HUES6 (cell line): ENCODE measurements around the gene EYA4.
A peak's percentile ranks its signal among the peaks of the same experiment; 100 is the strongest.
"Not testable (repeated sequence)": the region's sequence is repeated elsewhere in the genome, so short reads cannot be mapped to it uniquely, and the experiment has no call there.

Experiments
- H3K27ac ChIP-seq: 2 replicates; pipeline ENCODE4 v1.7.0; 2013; ENCODE audit warnings: low read depth, mild to moderate bottlenecking, low read length, inconsistent platforms
- H3K27me3 ChIP-seq: 2 replicates; pipeline ENCODE4 v1.6.1; 2013; ENCODE audit warnings: low read length; ENCODE audit not compliant: control insufficient read depth, insufficient read depth
- H3K36me3 ChIP-seq: 2 replicates; pipeline ENCODE4 v1.6.1; 2013; ENCODE audit warnings: low read length; ENCODE audit not compliant: control insufficient read depth, insufficient read depth
- H3K4me1 ChIP-seq: 2 replicates; pipeline ENCODE4 v1.6.1; 2013; ENCODE audit warnings: low read length; ENCODE audit not compliant: control insufficient read depth, insufficient read depth
- H3K4me3 ChIP-seq: 2 replicates; pipeline ENCODE4 v1.5.1; 2013; ENCODE audit warnings: low read depth, low read length
- H3K9ac ChIP-seq: one replicate; pipeline ENCODE4 v1.6.1; 2013; ENCODE audit warnings: mild to moderate bottlenecking, low read length
- H3K9me3 ChIP-seq: 2 replicates; pipeline ENCODE4 v1.6.1; 2013; ENCODE audit warnings: low read depth, low read length; ENCODE audit not compliant: control insufficient read depth, insufficient read depth

The EYA4 gene

GRCh38 chr6:133551436-133551835 is 310.3 kb downstream of the EYA4 start:
- Histone ChIP-seq H3K9me3 (no peaks in the 10 kb centered on the region), H3K36me3 (no peaks in the 10 kb centered on the region), H3K9ac (no peak overlapping the region), H3K27me3 (no peaks in the 10 kb centered on the region), H3K4me3 (no peak overlapping the region), H3K4me1 (peaks cover 25% of the 10 kb centered on the region), H3K27ac (no peak overlapping the region)

DNA sequence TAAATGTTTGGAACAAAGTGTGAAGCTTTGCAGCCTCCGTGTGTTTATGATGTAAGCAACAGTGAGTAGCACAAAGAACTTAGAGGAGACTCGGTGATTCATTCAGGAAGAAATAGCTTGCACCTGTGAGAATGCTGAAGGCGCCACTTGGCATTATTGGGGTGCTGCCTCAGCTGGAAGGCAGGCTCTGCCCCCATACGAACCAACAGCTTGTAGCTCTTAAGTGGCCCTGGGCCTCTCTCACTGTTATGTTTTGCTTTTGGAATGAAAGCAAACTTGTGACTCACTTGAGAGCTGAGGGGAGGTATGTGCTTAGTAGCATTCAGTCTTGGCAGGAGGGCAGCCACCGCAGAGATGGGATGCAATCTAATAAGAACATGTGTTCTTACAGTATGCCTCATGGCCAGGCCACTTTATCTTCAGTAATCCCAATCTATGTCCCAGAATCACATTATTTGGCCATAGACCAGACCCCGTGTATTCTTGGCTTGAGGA is 310.7 kb downstream of the EYA4 start:
- no peaks in the 10 kb centered on the region for H3K36me3 ChIP-seq
- H3K9ac ChIP-seq: no peak overlapping the region
- H3K27ac ChIP-seq: no peak overlapping the region
- H3K4me3 ChIP-seq: no peak overlapping the region
- no peaks in the 10 kb centered on the region for H3K27me3 ChIP-seq
- no peaks in the 10 kb centered on the region for H3K9me3 ChIP-seq
- H3K4me1 ChIP-seq: peaks cover 25% of the 10 kb centered on the region

DNA sequence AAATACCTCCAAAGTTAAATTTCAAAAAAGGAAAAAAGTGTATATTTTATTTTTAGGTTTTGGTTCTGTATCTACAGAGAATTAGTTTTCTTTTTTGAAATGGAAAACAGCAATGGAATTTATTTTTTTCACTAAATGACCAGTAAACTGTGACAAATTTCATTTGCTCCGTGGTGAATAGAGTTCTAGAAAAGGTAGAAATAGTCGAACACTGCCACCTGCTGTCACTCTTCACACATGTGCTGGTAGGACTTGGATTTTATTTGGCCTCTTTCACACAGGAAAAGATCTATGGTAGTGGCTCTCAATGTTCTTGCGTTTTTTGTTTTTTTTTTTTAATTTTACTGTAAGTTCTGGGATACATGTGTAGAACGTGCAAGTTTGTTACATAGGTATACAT is 312.5 kb downstream of the EYA4 start:
- no peaks in the 10 kb centered on the region for H3K36me3 ChIP-seq
- H3K9ac ChIP-seq: no peak overlapping the region
- no peaks in the 10 kb centered on the region for H3K27me3 ChIP-seq
- peaks cover 14% of the 10 kb centered on the region; the same call in 1 of the 2 replicates for H3K9me3 ChIP-seq
- no peak overlapping the region for H3K27ac ChIP-seq
- no peak overlapping the region for H3K4me3 ChIP-seq
- peaks cover 18% of the 10 kb centered on the region for H3K4me1 ChIP-seq

GRCh38 chr6:133554121-133554520 is 313.0 kb downstream of the EYA4 start:
- not testable (repeated sequence) for H3K36me3 ChIP-seq, H3K27me3 ChIP-seq, H3K27ac ChIP-seq, H3K9ac ChIP-seq, H3K4me3 ChIP-seq
- Histone ChIP-seq H3K4me1 (peaks cover 14% of the 10 kb centered on the region), H3K9me3 (peaks cover 19% of the 10 kb centered on the region)

DNA sequence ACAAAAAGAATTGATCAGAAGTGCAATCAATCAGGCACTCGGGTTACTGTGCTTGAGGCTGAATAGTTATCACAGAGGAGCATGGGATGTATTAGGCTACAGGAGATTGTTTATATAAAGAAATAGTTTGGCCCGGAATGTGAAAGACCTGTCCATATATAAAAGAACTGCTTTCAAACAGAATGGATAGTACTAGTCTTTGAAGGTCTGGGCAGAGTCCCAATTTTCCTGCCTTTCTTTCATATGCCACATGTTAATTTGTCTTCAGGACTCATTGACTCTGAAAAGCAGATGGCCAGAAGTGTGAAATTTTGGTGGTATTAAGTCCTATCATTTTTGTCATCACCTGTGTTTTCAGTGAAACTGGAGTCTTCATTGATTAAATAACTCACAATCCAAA is 314.5 kb downstream of the EYA4 start:
- Histone ChIP-seq H3K27me3 (no peaks in the 10 kb centered on the region), H3K36me3 (no peaks in the 10 kb centered on the region), H3K27ac (no peak overlapping the region), H3K9ac (no peak overlapping the region), H3K4me1 (peaks cover 3% of the 10 kb centered on the region; the same call in 1 of the 2 replicates), H3K4me3 (no peak overlapping the region), H3K9me3 (peaks cover 29% of the 10 kb centered on the region)

DNA sequence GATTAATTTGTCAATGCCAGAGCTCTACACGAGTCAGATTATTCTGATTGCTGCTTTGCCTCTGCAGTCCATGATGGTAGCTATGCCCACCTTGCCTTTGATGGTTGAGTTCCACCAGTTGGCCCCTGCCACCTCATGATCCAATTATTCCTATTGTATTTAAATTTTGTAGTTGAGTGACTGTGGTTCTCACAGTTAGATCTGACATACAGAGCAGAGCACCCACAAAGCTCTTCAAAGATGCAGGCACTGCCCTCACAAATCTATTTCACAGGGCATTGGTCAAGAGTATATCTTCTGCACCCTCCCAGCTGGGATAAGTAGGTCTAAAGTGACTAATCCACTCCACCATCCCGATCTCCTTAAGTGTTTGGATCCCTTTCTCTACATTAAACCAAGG is 318.8 kb downstream of the EYA4 start:
- H3K4me1 ChIP-seq: no peaks in the 10 kb centered on the region
- H3K36me3 ChIP-seq: no peaks in the 10 kb centered on the region
- no peak overlapping the region for H3K9ac ChIP-seq
- H3K27ac ChIP-seq: no peak overlapping the region
- H3K9me3 ChIP-seq: peaks cover 29% of the 10 kb centered on the region
- H3K27me3 ChIP-seq: no peaks in the 10 kb centered on the region
- no peak overlapping the region for H3K4me3 ChIP-seq

GRCh38 chr6:133567636-133568035 is 326.5 kb downstream of the EYA4 start:
- H3K27me3 ChIP-seq: no peaks in the 10 kb centered on the region
- H3K27ac ChIP-seq: no peak overlapping the region
- H3K36me3 ChIP-seq: no peaks in the 10 kb centered on the region
- H3K4me3 ChIP-seq: no peak overlapping the region
- H3K9ac ChIP-seq: no peak overlapping the region
- no peaks in the 10 kb centered on the region for H3K9me3 ChIP-seq
- H3K4me1 ChIP-seq: peaks cover 7% of the 10 kb centered on the region

DNA sequence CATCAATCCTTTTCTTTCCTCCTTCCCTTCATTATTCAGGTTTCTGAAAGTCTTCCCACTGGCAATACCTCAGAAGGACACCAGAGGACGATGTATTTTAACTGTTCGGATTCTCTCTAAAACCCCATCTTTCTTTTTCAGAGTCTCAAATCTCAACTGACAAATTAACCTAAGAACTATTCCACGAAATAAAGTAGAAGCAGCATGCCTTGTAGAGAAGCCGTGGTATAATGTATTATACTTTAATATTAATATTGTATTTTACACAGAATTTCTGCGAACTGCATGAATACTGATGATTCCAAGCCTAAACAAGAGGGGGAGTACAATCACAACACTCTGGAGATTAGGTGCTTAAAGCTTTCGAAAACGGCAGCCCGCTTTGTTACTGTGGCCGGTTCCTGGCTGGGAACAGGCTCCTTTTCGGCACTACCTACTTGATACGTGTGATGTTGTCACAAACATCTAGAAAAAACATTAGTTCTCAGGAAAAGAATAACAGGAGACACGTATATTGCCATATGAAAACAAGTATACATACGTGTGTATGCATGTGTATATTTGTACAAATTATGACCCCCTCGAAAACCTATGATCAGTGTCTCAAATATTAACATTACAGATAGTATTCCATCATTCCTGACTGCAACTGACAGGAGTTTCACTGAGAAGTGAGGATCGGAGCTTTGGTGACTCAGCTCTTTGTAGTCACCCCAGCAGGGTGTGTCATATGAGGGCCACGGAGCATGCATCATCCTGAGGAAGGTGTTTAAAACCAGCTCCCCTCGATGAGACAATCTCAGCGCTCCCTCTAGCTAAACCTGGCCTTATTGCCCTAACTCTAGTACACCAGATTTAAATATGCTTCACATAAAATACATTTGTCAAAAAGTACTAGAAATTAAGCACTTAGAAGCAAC is 328.1 kb downstream of the EYA4 start:
- peak overlapping the region; percentile 24 for H3K9ac ChIP-seq
- H3K36me3 ChIP-seq: no peaks in the 10 kb centered on the region
- H3K4me1 ChIP-seq: peaks cover 7% of the 10 kb centered on the region
- H3K9me3 ChIP-seq: no peaks in the 10 kb centered on the region
- no peak overlapping the region for H3K27ac ChIP-seq
- peak overlapping the region; percentile 52 for H3K4me3 ChIP-seq
- no peaks in the 10 kb centered on the region for H3K27me3 ChIP-seq

DNA sequence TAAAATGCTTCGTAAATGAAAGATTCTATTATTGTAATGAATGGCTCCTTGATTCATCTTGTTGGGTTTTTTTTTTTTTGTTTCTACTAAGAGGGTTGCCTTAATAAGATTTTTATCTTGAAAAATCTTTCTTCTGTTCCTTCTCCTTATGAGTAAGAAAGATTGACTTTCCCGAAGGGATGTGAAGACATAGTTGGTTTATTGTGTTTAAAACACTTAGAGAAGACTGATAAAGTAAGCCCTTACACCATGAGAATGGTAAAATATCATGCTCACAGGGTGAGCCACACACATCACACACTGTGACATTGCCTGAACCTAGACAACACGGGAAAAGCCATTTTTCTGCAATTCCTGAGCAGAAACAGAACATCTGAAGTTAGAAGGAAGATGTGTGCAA is 330.5 kb downstream of the EYA4 start:
- Histone ChIP-seq H3K36me3 (no peaks in the 10 kb centered on the region), H3K9me3 (no peaks in the 10 kb centered on the region), H3K27me3 (no peaks in the 10 kb centered on the region), H3K27ac (no peak overlapping the region), H3K4me1 (peaks cover 7% of the 10 kb centered on the region), H3K9ac (no peak overlapping the region), H3K4me3 (no peak overlapping the region)

GRCh38 chr6:133577851-133578250 is 336.7 kb downstream of the EYA4 start:
- Histone ChIP-seq H3K36me3 (no peaks in the 10 kb centered on the region), H3K27me3 (no peaks in the 10 kb centered on the region), H3K27ac (no peak overlapping the region), H3K9me3 (no peaks in the 10 kb centered on the region), H3K9ac (no peak overlapping the region), H3K4me3 (no peak overlapping the region), H3K4me1 (no peaks in the 10 kb centered on the region)
